K562 (cell line): ENCODE results near the gene RNF215. TPM values are rescaled to one million over a fixed set of nuclear protein-coding genes. Genes with fewer than 3 reads are reported as not detected.

Source experiments
- ATAC-seq: fragments of 200-7000 bp; cut with Tn5 transposase; 3 replicates; pipeline ENCODE4 v1.9.1; 2020; ENCODE audit warnings: moderate library complexity
- BruUV-seq: library from RNA; stranded (reverse); fragments of 400-500 nt; replicated peaks from 2 replicates; lab custom pipeline; 2021; lab: Mats Ljungman, UMichigan
- CTCF ChIA-PET: fragments of 300-600 bp; formaldehyde crosslinking; extraction: SDS; loops from one replicate; lab custom pipeline; 2021; ENCODE audit warnings: low intra/inter-chr PET ratio; lab: Yijun Ruan, JAX
- POLR2A ChIA-PET: fragments of 300-600, 350-650 bp; sonication (Branson Sonifier 250); formaldehyde crosslinking; extraction: SDS; loops from one replicate; lab custom pipeline; 2021; ENCODE audit warnings: antibody characterized with exemption, inconsistent platforms; lab: Yijun Ruan, JAX
- DNase-seq, 4 experiments: peaks; one replicate each; pipeline versions ENCODE4 v3.0.0 to v3.0.0-alpha.2; 2011 to 2018; ENCODE audit warnings: low spot score in 3 of 4, mixed read lengths in 3 of 4; ENCODE audit errors: extremely low read depth in 1 of 4
- FAIRE-seq: peaks from 2 replicates; lab custom pipeline; 2011; peaks lifted over from hg19 to GRCh38; lab: Jason Lieb, UNC
- H2AFZ ChIP-seq: 2 replicates; pipeline ENCODE4 v1.6.0; 2011; ENCODE audit warnings: low read depth, low read length, control low read depth, inconsistent platforms
- H3K27ac ChIP-seq: fragments of 200-600 bp; 3 replicates; pipeline ENCODE4 v1.8.0; 2011; ENCODE audit warnings: low read depth, mild to moderate bottlenecking, control low read depth, inconsistent platforms, low read length, moderate library complexity, mixed read lengths; ENCODE audit errors: extremely low read depth
- H3K27me3 ChIP-seq, 2 experiments: fragments of 300-600 bp in 1 of 2; 2 replicates in 1 of 2; 3 replicates in 1 of 2; pipeline versions ENCODE4 v1.6.0 to v1.8.0; 2011; ENCODE audit warnings: inconsistent platforms in 2 of 2, low read length in 2 of 2, mild to moderate bottlenecking in 1 of 2, mixed read lengths in 1 of 2, moderate library complexity in 1 of 2; ENCODE audit not compliant: control insufficient read depth in 2 of 2, insufficient read depth in 2 of 2
- H3K36me3 ChIP-seq: fragments of 300-600 bp; 3 replicates; pipeline ENCODE4 v1.8.0; 2011; ENCODE audit warnings: mild to moderate bottlenecking, low read length, inconsistent platforms; ENCODE audit not compliant: control insufficient read depth, insufficient read depth
- H3K4me1 ChIP-seq, 2 experiments: fragments of 200-600 bp in 1 of 2; replicated peaks in 1 of 2; 2 replicates in 1 of 2; 3 replicates in 1 of 2; pipeline versions ENCODE4 v1.5.1 to v1.8.0; 2011; ENCODE audit warnings: inconsistent platforms in 2 of 2, low read length in 2 of 2, mild to moderate bottlenecking in 1 of 2, mixed read lengths in 1 of 2, moderate library complexity in 1 of 2; ENCODE audit not compliant: control insufficient read depth in 2 of 2, insufficient read depth in 2 of 2
- H3K4me2 ChIP-seq: 2 replicates; pipeline ENCODE4 v1.6.1; 2011; ENCODE audit warnings: low read length, control low read depth, inconsistent platforms, mixed read lengths; ENCODE audit not compliant: insufficient read depth
- H3K4me3 ChIP-seq: fragments of 200-600 bp; sonication (generic), shearing (Covaris generic); 2 replicates; pipeline ENCODE4 v1.5.1; 2016; ENCODE audit warnings: control low read depth, inconsistent platforms
- H3K79me2 ChIP-seq: fragments of 200-600 bp; 3 replicates; pipeline ENCODE4 v1.8.0; 2011; ENCODE audit warnings: low read length, inconsistent platforms; ENCODE audit not compliant: control insufficient read depth, insufficient read depth
- H3K9ac ChIP-seq, 2 experiments: 2 replicates each; pipeline versions ENCODE4 v1.6.0 to v1.6.1; 2011; ENCODE audit warnings: low read depth in 2 of 2, low read length in 2 of 2, control low read depth in 1 of 2, inconsistent platforms in 1 of 2, mild to moderate bottlenecking in 1 of 2, mixed read lengths in 1 of 2; ENCODE audit not compliant: insufficient read depth in 1 of 2
- H3K9me1 ChIP-seq: one replicate; pipeline ENCODE4 v1.6.0; 2011; ENCODE audit warnings: inconsistent platforms, mild to moderate bottlenecking, low read length, moderate library complexity; ENCODE audit not compliant: control insufficient read depth, insufficient read depth
- H3K9me3 ChIP-seq: replicated peaks from 2 replicates; pipeline ENCODE4 v1.5.1; 2011; ENCODE audit warnings: low read depth, low read length, inconsistent platforms; ENCODE audit not compliant: control insufficient read depth, insufficient read depth
- H4K20me1 ChIP-seq: replicated peaks from 2 replicates; pipeline ENCODE4 v1.6.1; 2011; ENCODE audit warnings: low read length, inconsistent platforms, mixed read lengths; ENCODE audit not compliant: control insufficient read depth, insufficient read depth
- ADNP ChIP-seq: fragments of 200-800 bp; sonication (Bioruptor generic); IDR thresholded peaks from 2 replicates; pipeline ENCODE4 v1.6.1; 2016; ENCODE audit warnings: missing genetic modification characterization, missing compliant biosample characterization
- CBFA2T3 ChIP-seq: fragments of 450-650 bp; IDR thresholded peaks from 2 replicates; pipeline ENCODE4 v1.6.1; 2017
- KDM1A ChIP-seq, 2 experiments: fragments of 450-650 bp; IDR thresholded peaks; 2 replicates each; pipeline ENCODE4 v1.6.1; 2016; ENCODE audit warnings: mild to moderate bottlenecking in 2 of 2
- LARP7 ChIP-seq: fragments of 450-650 bp; IDR thresholded peaks from 2 replicates; pipeline ENCODE4 v1.6.1; 2016
- MAZ ChIP-seq, 2 experiments: fragments of 450-650 bp in 1 of 2; sonication (generic) in 1 of 2; formaldehyde crosslinking; IDR thresholded peaks in 1 of 2; conservative IDR thresholded peaks in 1 of 2; 2 replicates each; pipeline versions ENCODE4 v1.4.0 to v1.5.0; 2020; ENCODE audit warnings: mild to moderate bottlenecking in 1 of 2, missing genetic modification reagents in 1 of 2
- NFATC3 ChIP-seq: fragments of 450-650 bp; IDR thresholded peaks from 2 replicates; pipeline ENCODE4 v1.6.1; 2017; ENCODE audit warnings: mild to moderate bottlenecking
- RBM25 ChIP-seq: fragments of 200-400 bp; formaldehyde crosslinking; IDR thresholded peaks from 2 replicates; pipeline ENCODE4 v1.6.1; 2018; ENCODE audit warnings: low read length, low read depth, moderate library complexity; ENCODE audit not compliant: severe bottlenecking
- RNF2 ChIP-seq: sonication (generic); IDR thresholded peaks from 2 replicates; pipeline ENCODE4 v1.6.1; 2016
- WGBS: fragments of 100-300 bp; shearing (Covaris generic); methylation state at CpG from one replicate; pipeline ENCODE4 v1.1.6; 2016; ENCODE audit warnings: low coverage, mixed read lengths; ENCODE audit not compliant: insufficient coverage; ENCODE audit errors: missing lambda C conversion rate; 5-methylcytosine and 5-hydroxymethylcytosine counted together
- in situ Hi-C: fragments of 300-500 bp; cut with MboI; formaldehyde crosslinking; loops from 4 replicates; pipeline ENCODE4 v1.15.0; 2018; ENCODE audit warnings: inconsistent platforms, mixed read lengths
- intact Hi-C: fragments of 100-400 bp; cut with micrococcal nuclease; formaldehyde crosslinking; loops from 2 replicates; pipeline ENCODE4 v1.14.2; 2022
- polyA plus RNA-seq, 8 experiments: library from polyadenylated mRNA; depleted of rRNA in 4 of 8; stranded (reverse) in 5 of 8; unstranded in 3 of 8; fragments of >200 nt; fragmentation: Nextera tagmentation in 2 of 8; fragmentation: Illumina TruSeq in 1 of 8; extraction: Ambion mirVana in 2 of 8; extraction: Trizol in 1 of 8; gene quantifications; 2 replicates each; pipeline versions ENCODE4 v1.2.1 to v1.2.3, GENCODE V29; 2011 to 2014; ENCODE audit warnings: inconsistent platforms in 1 of 8, missing spikeins in 1 of 8
- total RNA-seq, 7 experiments: library from RNA; depleted of rRNA in 6 of 7; stranded (reverse); fragments of >200 nt in 6 of 7; fragmentation: Illumina TruSeq in 2 of 7; extraction: Trizol in 2 of 7; gene quantifications; 2 replicates each; pipeline versions ENCODE4 v1.2.1 to v1.2.3, GENCODE V29; 2011 to 2021; ENCODE audit warnings: low replicate concordance in 1 of 7
- TF ChIP-seq, protein P1 (sequence below): fragments of 450-650 bp; IDR thresholded peaks from 2 replicates; pipeline ENCODE4 v1.6.1; 2016

RNF215 gene
- total and polyA plus RNA-seq, 9 of the 15 experiments (the other 6 are each of a cell fraction or from before 2014, with no cell fraction given): 0.08 to 9.8 (median 2.7) TPM

DNA sequence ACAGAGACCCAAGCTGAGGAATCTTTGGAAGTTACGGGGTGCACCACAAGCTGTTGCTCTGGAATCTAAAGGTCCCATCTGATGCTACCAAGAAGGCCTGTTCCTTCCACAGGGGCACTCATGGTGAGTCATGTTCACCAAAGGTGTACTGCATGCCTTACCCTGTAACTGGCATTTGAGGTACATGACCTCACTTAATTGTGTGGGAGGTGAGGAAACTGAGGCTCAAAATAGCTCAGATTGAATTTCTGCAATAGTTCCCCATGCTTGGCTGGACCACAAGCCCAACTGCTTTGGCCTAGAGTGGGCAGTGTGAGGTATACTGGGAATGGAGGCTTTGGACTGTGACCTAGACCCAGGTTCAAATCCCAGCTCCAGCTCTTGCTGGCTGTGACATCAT is 46.6 kb upstream of the RNF215 start (continued):
- TF ChIP-seq, protein P1, sequence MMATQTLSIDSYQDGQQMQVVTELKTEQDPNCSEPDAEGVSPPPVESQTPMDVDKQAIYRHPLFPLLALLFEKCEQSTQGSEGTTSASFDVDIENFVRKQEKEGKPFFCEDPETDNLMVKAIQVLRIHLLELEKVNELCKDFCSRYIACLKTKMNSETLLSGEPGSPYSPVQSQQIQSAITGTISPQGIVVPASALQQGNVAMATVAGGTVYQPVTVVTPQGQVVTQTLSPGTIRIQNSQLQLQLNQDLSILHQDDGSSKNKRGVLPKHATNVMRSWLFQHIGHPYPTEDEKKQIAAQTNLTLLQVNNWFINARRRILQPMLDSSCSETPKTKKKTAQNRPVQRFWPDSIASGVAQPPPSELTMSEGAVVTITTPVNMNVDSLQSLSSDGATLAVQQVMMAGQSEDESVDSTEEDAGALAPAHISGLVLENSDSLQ: no peak
- no peak for TF ChIP-seq CBFA2T3

DNA sequence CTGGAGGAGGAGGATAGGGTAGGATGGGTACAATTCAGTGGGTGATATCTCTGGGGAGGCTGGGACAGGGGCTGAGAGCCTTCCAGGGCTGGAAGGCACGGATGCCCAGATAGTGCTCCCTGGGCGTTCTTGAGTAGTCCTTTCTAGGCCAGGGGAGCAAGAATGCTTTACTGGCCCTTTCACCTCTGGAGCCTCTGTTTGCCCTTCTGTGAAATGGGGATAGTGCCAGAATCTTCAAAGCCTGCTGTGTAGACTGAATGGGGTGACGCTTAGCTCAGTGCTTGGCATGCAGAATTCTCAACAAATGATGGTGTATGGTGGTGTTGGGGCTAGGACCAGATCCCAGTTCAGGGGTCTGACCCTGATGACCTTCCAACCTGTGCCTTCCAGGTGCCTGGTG is 46.0 kb upstream of the RNF215 start:
- FAIRE-seq: no peak
- DNase-seq: no peak
- intact Hi-C loops (no loop called here), in situ Hi-C loops (no loop called here)
- Histone ChIP-seq H3K9me1 (no peaks in the 10 kb centered on the region), H3K4me2 (no peak overlapping the region), H3K9me3 (no peaks in the 10 kb centered on the region; the same call in 1 of the 2 replicates), H3K4me3 (no peak overlapping the region), H3K4me1 (peaks cover 10 to 14% of the 10 kb centered on the region in 2 experiments), H3K27ac (no peak overlapping the region), H3K9ac (no peak overlapping the region), H4K20me1 (no peaks in the 10 kb centered on the region), H3K27me3 (no peaks in the 10 kb centered on the region), H3K79me2 (no peaks in the 10 kb centered on the region), H2AFZ (no peak overlapping the region), H3K36me3 (peaks cover 7% of the 10 kb centered on the region; the same call in 2 of the 3 replicates)
- no peak for ATAC-seq
- POLR2A ChIA-PET: interaction anchor here (1.5 kb wide), 1 partner anchor 17 kb away, joined by 5 read pairs; no protein-coding TSS in a partner anchor
- no peak for TF ChIP-seq MAZ (CRISPR knock-in tag; conservative IDR thresholded peaks at IDR 0.05 in 1 of 2, IDR thresholded peaks at IDR 0.05 in 1 of 2)
- TF ChIP-seq RNF2: no peak
- TF ChIP-seq NFATC3: no peak
- peak; percentile 60 for TF ChIP-seq RBM25
- TF ChIP-seq ADNP (tag): peak; percentile 53; the same call in 1 of the 2 replicates
- peak; percentile 12 to 21; a peak in 1 of 4 replicates for TF ChIP-seq KDM1A (IDR thresholded peaks at IDR 0.05)
- TF ChIP-seq LARP7: no peak
- WGBS: 20% methylated on average over 2 of the region's 3 CpGs
- no TSS peak for BruUV-seq
- CTCF ChIA-PET: no interaction called here
